Esophagus muscularis mucosa (tissue), 4 donors: ENCODE data around the gene GPSM1. TPM values are rescaled to one million over a fixed set of nuclear protein-coding genes. Genes with fewer than 3 reads are reported as not detected.

Experiments used
- DNase-seq: peaks from one replicate; pipeline ENCODE4 v3.0.0-alpha.2; 2017; ENCODE audit errors: extremely low spot score
- H3K27ac ChIP-seq, 4 donors: fragments of 200-600 bp; sonication (generic); replicated peaks in 1 of 4; 1 replicate in 3 of 4; 2 replicates in 1 of 4; pipeline ENCODE4 v1.5.1; 2016 to 2019; ENCODE audit warnings: mild to moderate bottlenecking in 1 of 4
- H3K27me3 ChIP-seq, 4 donors: fragments of 200-600 bp; sonication (generic); one replicate each; pipeline versions ENCODE4 v1.5.1 to v1.6.0; 2016 to 2019
- H3K36me3 ChIP-seq, 4 donors: fragments of 200-600 bp; sonication (generic); one replicate each; pipeline ENCODE4 v1.5.1; 2016 to 2019
- H3K4me1 ChIP-seq, 4 donors: fragments of 200-600 bp; sonication (generic); one replicate each; pipeline ENCODE4 v1.5.1; 2016 to 2019
- H3K4me3 ChIP-seq, 4 donors: fragments of 200-600 bp; sonication (generic); 1 replicate in 2 of 4; 2 replicates in 2 of 4; pipeline ENCODE4 v1.5.1; 2016 to 2019; ENCODE audit warnings: mild to moderate bottlenecking in 4 of 4, moderate library complexity in 1 of 4
- H3K9me3 ChIP-seq, 4 donors: fragments of 200-600 bp; sonication (generic); 1 replicate in 3 of 4; 2 replicates in 1 of 4; pipeline ENCODE4 v1.5.1; 2016 to 2019
- EP300 ChIP-seq: sonication (generic); formaldehyde crosslinking; IDR thresholded peaks from one replicate; pipeline ENCODE4 v1.6.1; 2017; ENCODE audit warnings: antibody characterized with exemption
- POLR2A ChIP-seq: fragments of 450-650 bp; IDR thresholded peaks from one replicate; pipeline ENCODE4 v1.6.1; 2017; ENCODE audit warnings: antibody characterized with exemption, moderate library complexity, mild to moderate bottlenecking, low read depth
- POLR2AphosphoS5 ChIP-seq, 2 donors: sonication (generic); formaldehyde crosslinking; IDR thresholded peaks; one replicate each; pipeline ENCODE4 v1.6.1; 2017; ENCODE audit warnings: antibody characterized with exemption in 2 of 2
- WGBS: methylation state at CpG from one replicate; pipeline ENCODE4 v1.1.5; 2018; 5-methylcytosine and 5-hydroxymethylcytosine counted together
- intact Hi-C: fragments of 100-400 bp; cut with DNase I; formaldehyde crosslinking; loops from one replicate; pipeline ENCODE4 v1.15.1; 2023
- total RNA-seq, 4 donors: library from RNA; depleted of rRNA; stranded (reverse); fragments of >200 nt; gene quantifications; one replicate each; pipeline versions ENCODE4 v1.1.0 to v1.2.1, GENCODE V29; 2016
- TF ChIP-seq, protein P1 (sequence below), 3 experiments: fragments of 200-600 bp in 2 of 3; fragments of 450-650 bp in 1 of 3; sonication (generic) in 2 of 3; IDR thresholded peaks; one replicate each; pipeline ENCODE4 v1.5.1; 2017 to 2019; ENCODE audit warnings: antibody characterized with exemption in 3 of 3, mild to moderate bottlenecking in 2 of 3, moderate library complexity in 1 of 3

GPSM1 gene
- total RNA-seq, 4 donors from 2014 or later: 8.3 to 18.5 (median 16.3) TPM

DNA sequence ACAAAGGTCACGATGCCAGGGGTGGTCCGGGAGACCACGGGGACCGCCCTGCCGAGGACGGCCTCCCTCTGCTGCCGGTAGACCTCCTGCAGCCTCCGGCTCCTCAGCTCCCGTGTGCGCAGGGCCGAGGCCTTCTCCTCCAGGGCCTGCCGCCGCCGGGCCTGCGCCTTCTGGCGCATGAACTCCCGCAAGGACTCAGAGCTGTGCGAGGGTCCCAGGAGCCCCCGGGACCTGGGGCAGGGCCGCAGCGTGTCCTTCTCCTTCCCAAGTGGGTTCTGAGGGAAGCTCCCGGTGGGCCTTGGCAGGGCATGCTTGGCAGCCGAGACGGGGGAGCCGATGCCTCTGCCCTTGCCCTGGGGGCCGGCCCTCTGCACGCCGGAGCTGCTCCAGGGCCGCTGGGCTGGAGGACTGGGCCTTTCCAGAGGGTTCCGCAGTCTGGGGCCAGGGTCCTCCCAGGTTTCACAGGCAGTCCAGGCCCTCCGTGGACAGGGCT, 36.8 kb upstream of the GPSM1 start:
- no peaks in the 10 kb centered on the region for H3K9me3 ChIP-seq
- H3K27me3 ChIP-seq: peaks cover 0 to 71% (median 10%) of the 10 kb centered on the region in 4 donors
- no peak overlapping the region for H3K4me3 ChIP-seq
- intact Hi-C loops: no loop called here
- TF ChIP-seq EP300 (no peak), POLR2AphosphoS5 (IDR thresholded peaks at IDR 0.05) (no peak), POLR2A (no peak)
- TF ChIP-seq, protein P1, sequence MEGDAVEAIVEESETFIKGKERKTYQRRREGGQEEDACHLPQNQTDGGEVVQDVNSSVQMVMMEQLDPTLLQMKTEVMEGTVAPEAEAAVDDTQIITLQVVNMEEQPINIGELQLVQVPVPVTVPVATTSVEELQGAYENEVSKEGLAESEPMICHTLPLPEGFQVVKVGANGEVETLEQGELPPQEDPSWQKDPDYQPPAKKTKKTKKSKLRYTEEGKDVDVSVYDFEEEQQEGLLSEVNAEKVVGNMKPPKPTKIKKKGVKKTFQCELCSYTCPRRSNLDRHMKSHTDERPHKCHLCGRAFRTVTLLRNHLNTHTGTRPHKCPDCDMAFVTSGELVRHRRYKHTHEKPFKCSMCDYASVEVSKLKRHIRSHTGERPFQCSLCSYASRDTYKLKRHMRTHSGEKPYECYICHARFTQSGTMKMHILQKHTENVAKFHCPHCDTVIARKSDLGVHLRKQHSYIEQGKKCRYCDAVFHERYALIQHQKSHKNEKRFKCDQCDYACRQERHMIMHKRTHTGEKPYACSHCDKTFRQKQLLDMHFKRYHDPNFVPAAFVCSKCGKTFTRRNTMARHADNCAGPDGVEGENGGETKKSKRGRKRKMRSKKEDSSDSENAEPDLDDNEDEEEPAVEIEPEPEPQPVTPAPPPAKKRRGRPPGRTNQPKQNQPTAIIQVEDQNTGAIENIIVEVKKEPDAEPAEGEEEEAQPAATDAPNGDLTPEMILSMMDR (IDR thresholded peaks at IDR 0.05): no peak
- no peak overlapping the region for H3K27ac ChIP-seq
- DNase-seq: no peak
- H3K4me1 ChIP-seq: no peaks in the 10 kb centered on the region
- WGBS: 88% methylated on average over 16 of the region's 31 CpGs
- H3K36me3 ChIP-seq: no peaks in the 10 kb centered on the region

DNA sequence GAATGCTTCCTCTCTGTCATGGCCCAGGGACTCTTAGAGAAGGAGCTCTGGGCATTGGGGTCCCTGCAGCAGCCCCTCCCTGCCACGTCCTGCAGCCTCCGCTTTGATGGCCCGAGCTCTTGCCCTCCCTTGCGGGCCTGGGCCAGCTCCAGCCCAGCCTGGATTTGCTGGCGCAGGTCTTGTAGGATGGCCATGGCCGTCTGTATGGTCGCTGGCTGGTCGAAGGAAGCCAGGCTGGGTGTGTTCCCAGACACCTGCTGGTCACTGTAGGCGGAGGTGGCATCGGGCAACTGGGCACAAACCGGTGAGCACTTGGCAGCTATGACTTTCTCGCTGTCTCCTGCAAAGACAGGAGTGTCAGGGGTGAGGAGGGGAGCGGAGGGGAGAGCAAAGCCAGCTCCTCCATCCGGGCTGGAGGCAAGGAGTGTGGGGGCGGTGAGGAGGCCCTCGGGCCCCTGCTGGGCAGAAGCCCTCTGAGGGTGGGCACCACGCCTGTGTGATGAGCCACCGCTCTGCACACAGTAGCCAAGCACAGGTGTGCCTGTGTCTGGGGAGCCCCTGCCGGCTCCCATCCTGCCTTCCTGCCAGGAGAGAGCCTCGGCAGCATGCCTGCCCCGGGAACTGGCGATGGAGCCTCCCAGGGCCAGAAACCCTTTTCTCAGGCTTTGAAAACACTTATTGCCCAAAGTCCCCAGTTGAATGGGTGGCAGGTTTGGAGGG, 35.9 kb upstream of the GPSM1 start:
- intact Hi-C loops: no loop called here
- peaks cover 0 to 70% (median 7%) of the 10 kb centered on the region in 4 donors for H3K27me3 ChIP-seq
- H3K4me3 ChIP-seq: no peak overlapping the region
- 93% methylated on average over 9 of the region's 22 CpGs for WGBS
- no peak overlapping the region for H3K27ac ChIP-seq
- H3K36me3 ChIP-seq: no peaks in the 10 kb centered on the region
- H3K4me1 ChIP-seq: no peaks in the 10 kb centered on the region
- H3K9me3 ChIP-seq: no peaks in the 10 kb centered on the region
- no peak for TF ChIP-seq POLR2A
- TF ChIP-seq, protein P1 (IDR thresholded peaks at IDR 0.05): no peak
- TF ChIP-seq POLR2AphosphoS5 (IDR thresholded peaks at IDR 0.05): no peak
- no peak for TF ChIP-seq EP300
- DNase-seq: no peak

DNA sequence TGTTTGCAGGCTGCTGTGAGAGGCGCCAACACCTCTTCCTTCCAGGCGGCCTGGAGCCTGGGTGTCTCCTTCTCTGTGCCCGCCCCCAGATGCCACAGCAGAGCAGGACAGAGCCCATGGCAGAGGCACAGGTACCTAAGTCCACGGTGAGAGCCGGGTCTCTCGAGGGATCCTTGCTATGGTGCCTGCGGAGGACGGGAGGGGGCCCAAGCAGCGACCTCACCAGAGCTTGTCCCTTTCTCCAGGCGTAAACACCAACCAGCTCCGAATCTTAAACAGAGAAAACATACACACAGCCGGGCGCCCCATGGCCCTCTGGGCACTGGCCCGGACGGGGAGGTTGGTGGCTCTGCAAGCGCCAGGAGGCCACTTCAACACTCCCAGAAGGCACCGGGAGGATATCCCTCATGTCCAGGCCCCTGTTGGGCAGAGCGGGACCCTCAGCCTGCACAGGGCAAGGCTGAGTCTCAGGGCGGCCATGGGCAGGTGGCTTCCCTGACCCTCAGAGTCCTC, 35.3 kb upstream of the GPSM1 start:
- 88% methylated on average over 4 of the region's 19 CpGs for WGBS
- DNase-seq: no peak
- H3K36me3 ChIP-seq: no peaks in the 10 kb centered on the region
- no peaks in the 10 kb centered on the region for H3K4me1 ChIP-seq
- H3K27ac ChIP-seq: no peak overlapping the region
- no peak for TF ChIP-seq POLR2A
- TF ChIP-seq POLR2AphosphoS5 (IDR thresholded peaks at IDR 0.05): no peak
- TF ChIP-seq, protein P1 (IDR thresholded peaks at IDR 0.05): no peak
- intact Hi-C loops: no loop called here
- H3K27me3 ChIP-seq: peaks cover 0 to 70% (median 10%) of the 10 kb centered on the region in 4 donors
- H3K9me3 ChIP-seq: no peaks in the 10 kb centered on the region
- no peak overlapping the region for H3K4me3 ChIP-seq

DNA sequence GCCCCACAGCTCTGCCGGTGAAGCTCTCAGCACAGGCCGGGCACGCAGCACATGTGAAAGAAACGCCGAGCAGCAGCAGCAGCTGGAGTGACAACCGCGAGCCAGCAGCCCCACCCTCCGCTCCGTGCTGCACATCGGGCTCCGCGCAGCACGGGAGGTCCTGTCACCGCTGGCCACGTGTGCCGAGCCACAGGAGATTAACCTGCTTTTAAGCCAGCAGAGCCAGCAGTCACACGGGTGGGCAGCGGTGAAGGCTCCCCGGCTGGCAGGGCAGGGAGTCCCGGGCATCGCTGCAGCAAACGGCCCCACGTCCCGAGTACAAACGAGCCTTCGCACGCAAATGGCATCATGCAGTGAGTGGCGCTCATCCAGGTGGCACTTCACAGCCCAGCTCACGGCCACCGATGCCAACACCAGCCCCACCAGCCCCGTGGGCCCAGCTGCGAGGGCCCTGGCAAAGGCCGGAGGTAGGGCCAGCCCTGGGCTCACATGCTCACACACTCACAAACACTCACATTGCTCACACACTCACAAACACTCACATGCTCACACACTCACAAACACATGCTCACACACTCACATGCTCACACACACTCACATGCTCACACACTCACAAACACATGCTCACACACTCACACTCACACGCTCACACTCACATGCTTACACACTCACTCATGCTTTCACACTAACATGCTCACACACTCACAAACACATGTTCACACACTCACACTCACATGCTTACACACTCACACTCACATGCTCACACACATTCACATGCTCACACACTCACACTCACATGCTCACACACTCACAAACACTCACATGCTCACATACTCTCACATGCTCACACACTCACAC, 34.5 kb upstream of the GPSM1 start:
- Histone ChIP-seq H3K4me1 (no peaks in the 10 kb centered on the region), H3K27ac (no peak overlapping the region), H3K27me3 (peaks cover 0 to 70% (median 12%) of the 10 kb centered on the region in 4 donors), H3K36me3 (no peaks in the 10 kb centered on the region), H3K9me3 (no peaks in the 10 kb centered on the region), H3K4me3 (no peak overlapping the region)
- 77% methylated on average over 20 of the region's 34 CpGs for WGBS
- TF ChIP-seq POLR2AphosphoS5 (IDR thresholded peaks at IDR 0.05): no peak
- TF ChIP-seq, protein P1 (IDR thresholded peaks at IDR 0.05): no peak
- no peak for TF ChIP-seq EP300
- no peak for TF ChIP-seq POLR2A
- no peak for DNase-seq
- intact Hi-C loops: no loop called here
